ENCODE data around the gene USP35. TPM values are rescaled to one million over a fixed set of nuclear protein-coding genes. Genes with fewer than 3 reads are reported as not detected.

Gene USP35
- total RNA-seq, 1 donor = 21.4 TPM

DNA sequence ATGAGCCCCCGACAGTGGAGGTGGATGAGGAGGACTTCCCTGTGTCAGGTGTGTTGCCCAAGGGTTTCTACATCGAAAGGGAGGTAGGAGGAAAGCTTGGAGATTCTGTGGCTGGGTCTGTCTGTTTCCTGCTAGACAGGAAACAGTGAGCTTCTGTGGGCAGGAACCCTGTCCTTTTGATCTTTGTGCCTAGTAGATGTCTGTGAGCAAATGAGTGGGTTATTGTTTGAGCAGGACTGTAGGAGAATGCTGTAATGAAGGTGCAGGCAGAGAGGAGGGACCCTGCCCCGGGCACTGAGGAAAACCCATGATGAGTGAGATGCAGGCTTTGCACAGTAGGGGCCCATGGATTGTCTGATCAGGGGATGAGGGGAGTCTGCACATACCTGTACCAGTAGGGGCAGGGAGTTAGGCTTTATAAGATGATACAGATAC is 14.0 kb downstream of the USP35 start:
- DNase-seq (ENCODE audit: insufficient read length, low spot score, missing footprints) = peak; percentile 68
- TF ChIP-seq, protein P1, sequence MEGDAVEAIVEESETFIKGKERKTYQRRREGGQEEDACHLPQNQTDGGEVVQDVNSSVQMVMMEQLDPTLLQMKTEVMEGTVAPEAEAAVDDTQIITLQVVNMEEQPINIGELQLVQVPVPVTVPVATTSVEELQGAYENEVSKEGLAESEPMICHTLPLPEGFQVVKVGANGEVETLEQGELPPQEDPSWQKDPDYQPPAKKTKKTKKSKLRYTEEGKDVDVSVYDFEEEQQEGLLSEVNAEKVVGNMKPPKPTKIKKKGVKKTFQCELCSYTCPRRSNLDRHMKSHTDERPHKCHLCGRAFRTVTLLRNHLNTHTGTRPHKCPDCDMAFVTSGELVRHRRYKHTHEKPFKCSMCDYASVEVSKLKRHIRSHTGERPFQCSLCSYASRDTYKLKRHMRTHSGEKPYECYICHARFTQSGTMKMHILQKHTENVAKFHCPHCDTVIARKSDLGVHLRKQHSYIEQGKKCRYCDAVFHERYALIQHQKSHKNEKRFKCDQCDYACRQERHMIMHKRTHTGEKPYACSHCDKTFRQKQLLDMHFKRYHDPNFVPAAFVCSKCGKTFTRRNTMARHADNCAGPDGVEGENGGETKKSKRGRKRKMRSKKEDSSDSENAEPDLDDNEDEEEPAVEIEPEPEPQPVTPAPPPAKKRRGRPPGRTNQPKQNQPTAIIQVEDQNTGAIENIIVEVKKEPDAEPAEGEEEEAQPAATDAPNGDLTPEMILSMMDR (IDR thresholded peaks at IDR 0.05; ENCODE audit: extremely low read depth, low read depth, low read length) = no peak
- Histone ChIP-seq H3K4me3 (ENCODE audit: insufficient read depth, low read length) (no peak overlapping the region), H3K36me3 (ENCODE audit: insufficient read depth, low read length) (peaks cover 68% of the 10 kb centered on the region), H3K4me1 (ENCODE audit: insufficient read depth, low read length) (peaks cover 2% of the 10 kb centered on the region), H2AFZ (ENCODE audit: low read length) (no peak overlapping the region), H4K20me1 (ENCODE audit: insufficient read depth, low read length) (peaks cover 23% of the 10 kb centered on the region), H3K27ac (ENCODE audit: low read depth, low read length) (no peak overlapping the region), H3K27me3 (ENCODE audit: insufficient read depth, low read length) (no peaks in the 10 kb centered on the region), H3K79me2 (ENCODE audit: insufficient read depth, low read length) (peaks cover 42% of the 10 kb centered on the region), H3K4me2 (ENCODE audit: insufficient read depth, low read length) (no peak overlapping the region), H3K9me3 (ENCODE audit: low read depth, low read length) (no peaks in the 10 kb centered on the region)

- H4K20me1 ChIP-seq (ENCODE audit: insufficient read depth, low read length) = peaks cover 18% of the 10 kb centered on the region
Measured at GRCh38 chr11:78203184-78203583, 14.5 kb downstream of the USP35 start.

DNA sequence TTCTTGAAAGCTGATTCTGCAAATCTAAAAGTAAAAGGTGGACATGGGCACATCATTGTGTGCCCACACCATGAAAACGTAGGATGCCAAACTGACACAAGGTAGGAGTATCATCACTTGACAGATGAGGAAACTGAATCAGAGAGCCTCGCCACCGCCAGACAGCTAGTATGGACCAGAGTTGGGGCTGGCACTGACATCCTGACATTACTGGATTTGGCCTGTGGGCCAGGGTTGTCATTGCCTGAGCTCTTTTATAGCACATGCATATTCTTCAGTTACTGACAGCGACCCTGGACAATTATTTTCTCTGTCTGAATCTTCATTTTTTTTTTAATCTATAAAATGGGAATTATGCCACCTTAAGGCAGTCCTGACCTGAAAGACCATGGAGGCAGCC is 16.5 kb downstream of the USP35 start:
- no peak overlapping the region for H3K4me2 ChIP-seq (ENCODE audit: insufficient read depth, low read length)
- no peaks in the 10 kb centered on the region for H3K27me3 ChIP-seq (ENCODE audit: insufficient read depth, low read length)
- peaks cover 12% of the 10 kb centered on the region for H3K4me1 ChIP-seq (ENCODE audit: insufficient read depth, low read length)
- peaks cover 17% of the 10 kb centered on the region for H3K79me2 ChIP-seq (ENCODE audit: insufficient read depth, low read length)
- no peak overlapping the region for H3K27ac ChIP-seq (ENCODE audit: low read depth, low read length)
- no peak overlapping the region for H3K4me3 ChIP-seq (ENCODE audit: insufficient read depth, low read length)
- H4K20me1 ChIP-seq (ENCODE audit: insufficient read depth, low read length) = peaks cover 9% of the 10 kb centered on the region
- H2AFZ ChIP-seq (ENCODE audit: low read length) = no peak overlapping the region
- TF ChIP-seq, protein P1 (IDR thresholded peaks at IDR 0.05; ENCODE audit: extremely low read depth, low read depth, low read length) = no peak
- peaks cover 72% of the 10 kb centered on the region for H3K36me3 ChIP-seq (ENCODE audit: insufficient read depth, low read length)
- H3K9me3 ChIP-seq (ENCODE audit: low read depth, low read length) = no peaks in the 10 kb centered on the region
- no peak for DNase-seq (ENCODE audit: insufficient read length, low spot score, missing footprints)

More at GRCh38 chr11:78203184-78203583, 14.5 kb downstream of the USP35 start:
- Histone ChIP-seq H2AFZ (ENCODE audit: low read length) (no peak overlapping the region), H3K9me3 (ENCODE audit: low read depth, low read length) (no peaks in the 10 kb centered on the region), H3K27ac (ENCODE audit: low read depth, low read length) (no peak overlapping the region), H3K79me2 (ENCODE audit: insufficient read depth, low read length) (peaks cover 38% of the 10 kb centered on the region), H3K4me1 (ENCODE audit: insufficient read depth, low read length) (peaks cover 6% of the 10 kb centered on the region), H3K4me2 (ENCODE audit: insufficient read depth, low read length) (no peak overlapping the region), H3K27me3 (ENCODE audit: insufficient read depth, low read length) (no peaks in the 10 kb centered on the region), H3K4me3 (ENCODE audit: insufficient read depth, low read length) (no peak overlapping the region), H3K36me3 (ENCODE audit: insufficient read depth, low read length) (peaks cover 70% of the 10 kb centered on the region)
- DNase-seq (ENCODE audit: insufficient read length, low spot score, missing footprints) = peak; percentile 32
- TF ChIP-seq, protein P1 (IDR thresholded peaks at IDR 0.05; ENCODE audit: extremely low read depth, low read depth, low read length) = no peak

DNA sequence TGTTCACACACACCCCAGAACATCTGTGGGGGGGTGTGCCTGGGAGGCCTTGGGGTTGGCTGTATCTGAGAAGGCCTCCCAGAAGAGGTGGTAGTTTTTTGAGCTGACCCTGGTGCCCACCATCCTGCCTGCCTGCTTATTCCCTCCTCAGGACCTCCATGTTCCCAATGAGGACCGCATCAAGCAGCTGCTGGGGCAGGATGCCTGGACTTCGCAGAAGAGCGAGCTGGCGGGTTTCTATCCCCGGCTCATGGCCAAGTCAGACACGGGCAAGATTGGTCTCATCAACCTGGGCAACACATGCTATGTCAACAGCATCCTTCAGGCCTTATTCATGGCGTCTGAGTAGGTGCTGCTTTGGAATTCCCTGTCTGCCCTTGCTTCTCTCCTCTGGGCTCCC is 17.0 kb downstream of the USP35 start:
- peaks cover 12% of the 10 kb centered on the region for H3K4me1 ChIP-seq (ENCODE audit: insufficient read depth, low read length)
- H3K9me3 ChIP-seq (ENCODE audit: low read depth, low read length) = no peaks in the 10 kb centered on the region
- H3K4me2 ChIP-seq (ENCODE audit: insufficient read depth, low read length) = no peak overlapping the region
- no peak for DNase-seq (ENCODE audit: insufficient read length, low spot score, missing footprints)
- peaks cover 18% of the 10 kb centered on the region for H3K79me2 ChIP-seq (ENCODE audit: insufficient read depth, low read length)
- no peak overlapping the region for H3K27ac ChIP-seq (ENCODE audit: low read depth, low read length)
- H3K36me3 ChIP-seq (ENCODE audit: insufficient read depth, low read length) = peaks cover 72% of the 10 kb centered on the region
- H4K20me1 ChIP-seq (ENCODE audit: insufficient read depth, low read length) = peaks cover 9% of the 10 kb centered on the region
- no peaks in the 10 kb centered on the region for H3K27me3 ChIP-seq (ENCODE audit: insufficient read depth, low read length)
- TF ChIP-seq, protein P1 (IDR thresholded peaks at IDR 0.05; ENCODE audit: extremely low read depth, low read depth, low read length) = no peak
- no peak overlapping the region for H2AFZ ChIP-seq (ENCODE audit: low read length)
- no peak overlapping the region for H3K4me3 ChIP-seq (ENCODE audit: insufficient read depth, low read length)
